ENCODE measurements around the gene LMNTD2.

The LMNTD2 gene

GRCh38 chr11:512761-513595, 47.6 kb downstream of the LMNTD2 start:
- H3K27me3 ChIP-seq (ENCODE audit: control insufficient read depth in 2 of 2, insufficient read depth in 2 of 2, low read length in 2 of 2) = no peaks in the 10 kb centered on the region
- no peak overlapping the region for H3K4me3 ChIP-seq (ENCODE audit: low read length in 2 of 2)
- H3K9ac ChIP-seq (ENCODE audit: low read depth in 1 of 2, low read length in 2 of 2) = no peak overlapping the region
- H3K27ac ChIP-seq (ENCODE audit: low read depth in 2 of 2, low read length in 2 of 2) = no peak overlapping the region
- peaks cover 0 to 3% of the 10 kb centered on the region in 2 donors for H3K9me3 ChIP-seq (ENCODE audit: control insufficient read depth in 2 of 2, low read length in 2 of 2)
- no peaks in the 10 kb centered on the region for H3K4me1 ChIP-seq (ENCODE audit: control insufficient read depth in 2 of 2, insufficient read depth in 2 of 2, low read length in 2 of 2)
- peaks cover 0 to 12% of the 10 kb centered on the region in 2 donors for H3K36me3 ChIP-seq (ENCODE audit: control insufficient read depth in 2 of 2, insufficient read depth in 2 of 2, low read length in 2 of 2)

DNA sequence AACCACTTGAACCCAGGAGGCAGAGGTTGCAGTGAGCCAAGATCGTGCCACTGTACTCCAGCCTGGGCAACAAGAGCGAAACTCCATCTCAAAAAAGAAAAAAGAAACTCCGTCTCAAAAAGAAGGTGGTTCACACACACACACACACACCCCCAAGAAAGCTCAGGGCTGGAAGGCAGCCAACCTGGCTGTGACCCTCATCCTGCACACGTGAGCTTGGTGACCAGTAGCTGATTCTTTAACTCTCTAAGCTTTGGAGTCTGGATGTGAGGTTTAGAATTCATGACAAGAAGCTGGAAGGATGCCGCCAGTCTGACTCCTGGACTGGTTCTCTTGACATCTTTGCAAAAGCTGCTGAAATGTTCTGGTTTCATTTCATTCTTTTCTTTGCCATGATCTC, 51.6 kb downstream of the LMNTD2 start:
- Histone ChIP-seq H3K4me3 (ENCODE audit: low read length in 2 of 2) (no peak overlapping the region), H3K9ac (ENCODE audit: low read depth in 1 of 2, low read length in 2 of 2) (no peak overlapping the region), H3K4me1 (ENCODE audit: control insufficient read depth in 2 of 2, insufficient read depth in 2 of 2, low read length in 2 of 2) (peaks cover 19 to 27% of the 10 kb centered on the region in 2 donors), H3K9me3 (ENCODE audit: control insufficient read depth in 2 of 2, low read length in 2 of 2) (no peaks in the 10 kb centered on the region), H3K27ac (ENCODE audit: low read depth in 2 of 2, low read length in 2 of 2) (no peak overlapping the region), H3K36me3 (ENCODE audit: control insufficient read depth in 2 of 2, insufficient read depth in 2 of 2, low read length in 2 of 2) (peaks cover 0 to 6% of the 10 kb centered on the region in 2 donors), H3K27me3 (ENCODE audit: control insufficient read depth in 2 of 2, insufficient read depth in 2 of 2, low read length in 2 of 2) (no peaks in the 10 kb centered on the region)

DNA sequence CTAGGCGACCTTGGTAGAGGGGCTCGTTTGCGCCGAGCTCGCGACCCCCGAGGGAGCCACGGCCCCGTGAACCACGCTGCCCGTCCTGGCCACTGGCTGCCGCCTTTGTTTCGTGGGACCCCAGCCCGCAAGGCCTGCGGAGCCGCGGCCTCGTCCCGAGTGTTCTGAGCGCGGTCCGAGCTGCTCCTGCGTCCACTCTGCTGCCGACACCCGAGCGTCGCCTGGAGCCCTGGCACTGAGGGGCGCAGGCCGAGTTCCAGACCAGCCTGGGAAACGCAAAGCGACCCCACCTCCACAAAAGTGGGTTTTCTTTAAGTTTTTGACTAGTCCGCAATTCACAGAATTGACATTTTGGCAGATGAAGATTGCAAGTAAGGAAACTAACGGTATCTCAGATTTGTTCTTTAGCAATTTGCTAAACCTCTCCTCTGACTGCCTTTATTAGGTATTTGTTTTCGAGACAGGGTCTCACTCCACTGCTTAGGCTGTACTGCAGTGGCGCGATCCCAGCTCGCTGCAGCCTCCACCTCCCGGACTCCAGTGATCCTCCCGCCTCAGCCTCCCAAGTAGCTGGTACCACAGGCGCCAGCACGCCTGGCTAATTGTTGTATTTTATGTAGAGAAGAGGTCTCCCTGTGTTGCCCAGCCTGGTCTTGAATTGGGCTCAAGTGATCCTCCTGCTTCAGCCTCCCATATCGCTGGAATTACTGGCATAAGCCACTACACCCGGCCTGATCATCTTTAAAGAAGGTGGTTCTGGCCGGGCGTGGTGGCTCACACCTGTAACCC, 52.6 kb downstream of the LMNTD2 start:
- Histone ChIP-seq H3K9me3 (ENCODE audit: control insufficient read depth in 2 of 2, low read length in 2 of 2) (no peaks in the 10 kb centered on the region), H3K4me3 (ENCODE audit: low read length in 2 of 2) (peak overlapping the region; percentile 56 to 66), H3K36me3 (ENCODE audit: control insufficient read depth in 2 of 2, insufficient read depth in 2 of 2, low read length in 2 of 2) (peaks cover 0 to 6% of the 10 kb centered on the region in 2 donors), H3K27me3 (ENCODE audit: control insufficient read depth in 2 of 2, insufficient read depth in 2 of 2, low read length in 2 of 2) (no peaks in the 10 kb centered on the region), H3K27ac (ENCODE audit: low read depth in 2 of 2, low read length in 2 of 2) (peak overlapping the region; percentile 63 to 100), H3K4me1 (ENCODE audit: control insufficient read depth in 2 of 2, insufficient read depth in 2 of 2, low read length in 2 of 2) (peaks cover 24 to 29% of the 10 kb centered on the region in 2 donors), H3K9ac (ENCODE audit: low read depth in 1 of 2, low read length in 2 of 2) (peak overlapping the region; percentile 6 to 44)

DNA sequence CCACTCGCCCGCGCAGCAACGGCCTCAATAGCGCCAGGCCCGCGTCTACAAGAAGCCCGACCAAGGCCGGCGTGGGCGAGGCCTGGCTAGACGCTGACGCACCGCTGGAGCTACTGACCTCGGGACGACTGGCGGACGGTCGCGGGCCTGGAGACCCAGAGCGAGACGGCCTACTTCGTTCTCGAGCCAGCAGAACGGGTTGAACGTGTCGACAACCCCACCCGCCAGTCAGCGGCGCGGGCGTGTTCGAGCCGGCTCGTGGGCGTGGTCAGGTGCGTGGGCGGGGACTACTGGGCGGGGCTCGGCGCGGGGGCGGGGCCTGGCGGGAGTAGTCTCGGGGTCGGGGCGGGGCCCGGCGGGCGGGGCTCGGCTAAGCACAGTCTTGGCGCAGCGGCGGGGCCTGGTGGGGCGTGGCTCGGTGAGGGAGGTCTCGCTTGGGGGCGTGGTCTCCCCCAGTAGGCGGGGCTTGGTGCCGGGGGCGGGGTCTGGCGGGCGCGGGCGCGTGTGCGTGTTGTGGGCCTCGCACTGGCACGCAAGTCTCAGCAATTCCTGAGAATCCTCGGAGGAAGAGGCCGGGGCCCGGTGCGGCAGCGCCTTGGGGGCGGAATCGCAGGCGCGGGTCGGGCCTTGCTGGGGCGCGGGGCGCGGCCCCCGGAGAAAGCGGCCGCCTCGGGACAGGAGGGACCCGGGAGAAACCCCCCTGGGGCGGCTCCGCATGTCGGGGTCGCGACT, 53.4 kb downstream of the LMNTD2 start, which contains the start of gene RNH1:
TSS of gene RNH1 (minus strand) at position 248 of the 732 bp plus-strand sequence. CDS start 5,080 bp downstream, outside the sequence.
- no peaks in the 10 kb centered on the region for H3K9me3 ChIP-seq (ENCODE audit: control insufficient read depth in 2 of 2, low read length in 2 of 2)
- peak within 1 kb of the TSS; percentile 96 to 100 for H3K9ac ChIP-seq (ENCODE audit: low read depth in 1 of 2, low read length in 2 of 2)
- no peaks in the 10 kb centered on the region for H3K27me3 ChIP-seq (ENCODE audit: control insufficient read depth in 2 of 2, insufficient read depth in 2 of 2, low read length in 2 of 2)
- peak within 1 kb of the TSS; percentile 100 for H3K27ac ChIP-seq (ENCODE audit: low read depth in 2 of 2, low read length in 2 of 2)
- peaks cover 26 to 33% of the 10 kb centered on the region in 2 donors for H3K4me1 ChIP-seq (ENCODE audit: control insufficient read depth in 2 of 2, insufficient read depth in 2 of 2, low read length in 2 of 2)
- H3K36me3 ChIP-seq (ENCODE audit: control insufficient read depth in 2 of 2, insufficient read depth in 2 of 2, low read length in 2 of 2) = peaks cover 0 to 6% of the 10 kb centered on the region in 2 donors
- H3K4me3 ChIP-seq (ENCODE audit: low read length in 2 of 2) = peak within 1 kb of the TSS; percentile 91 to 96

- peak overlapping the region; percentile 100 for H3K27ac ChIP-seq (ENCODE audit: low read depth in 2 of 2, low read length in 2 of 2)
- no peaks in the 10 kb centered on the region for H3K27me3 ChIP-seq (ENCODE audit: control insufficient read depth in 2 of 2, insufficient read depth in 2 of 2, low read length in 2 of 2)
- peaks cover 26 to 33% of the 10 kb centered on the region in 2 donors for H3K4me1 ChIP-seq (ENCODE audit: control insufficient read depth in 2 of 2, insufficient read depth in 2 of 2, low read length in 2 of 2)
- peak overlapping the region; percentile 96 to 100 for H3K9ac ChIP-seq (ENCODE audit: low read depth in 1 of 2, low read length in 2 of 2)
- H3K9me3 ChIP-seq (ENCODE audit: control insufficient read depth in 2 of 2, low read length in 2 of 2) = no peaks in the 10 kb centered on the region
- H3K4me3 ChIP-seq (ENCODE audit: low read length in 2 of 2) = peak overlapping the region; percentile 91 to 96
- H3K36me3 ChIP-seq (ENCODE audit: control insufficient read depth in 2 of 2, insufficient read depth in 2 of 2, low read length in 2 of 2) = peaks cover 0 to 9% of the 10 kb centered on the region in 2 donors
Measured at GRCh38 chr11:506238-506994, 54.1 kb downstream of the LMNTD2 start.

GRCh38 chr11:504994-505344, 55.6 kb downstream of the LMNTD2 start:
- H3K9ac ChIP-seq (ENCODE audit: low read depth in 1 of 2, low read length in 2 of 2) = peak overlapping the region in 1 of 2 donors; percentile 63
- no peaks in the 10 kb centered on the region for H3K9me3 ChIP-seq (ENCODE audit: control insufficient read depth in 2 of 2, low read length in 2 of 2)
- peak overlapping the region in 1 of 2 donors; percentile 68 for H3K27ac ChIP-seq (ENCODE audit: low read depth in 2 of 2, low read length in 2 of 2)
- H3K4me1 ChIP-seq (ENCODE audit: control insufficient read depth in 2 of 2, insufficient read depth in 2 of 2, low read length in 2 of 2) = peaks cover 26 to 33% of the 10 kb centered on the region in 2 donors
- H3K4me3 ChIP-seq (ENCODE audit: low read length in 2 of 2) = peak overlapping the region; percentile 59 to 91
- H3K27me3 ChIP-seq (ENCODE audit: control insufficient read depth in 2 of 2, insufficient read depth in 2 of 2, low read length in 2 of 2) = no peaks in the 10 kb centered on the region
- peaks cover 7 to 20% of the 10 kb centered on the region in 2 donors for H3K36me3 ChIP-seq (ENCODE audit: control insufficient read depth in 2 of 2, insufficient read depth in 2 of 2, low read length in 2 of 2)

Measured in mucosa of rectum (tissue), 2 donors.